ENCODE measurements around the gene ZNF354C. TPM values are rescaled to one million over a fixed set of nuclear protein-coding genes. Genes with fewer than 3 reads are reported as not detected.

The ZNF354C gene
- total RNA-seq, 1 donor from 2014 or later: 7.1 TPM

GRCh38 chr5:179051784-179052183 is 8.4 kb upstream of the ZNF354C start:
- no peak overlapping the region for H3K4me3 Mint-ChIP-seq
- ChIA-PET POLR2A (no interaction called here), CTCF (no interaction called here)
- ATAC-seq (ENCODE audit: low read depth) (no peak), DNase-seq (no peak)
- H3K27me3 Mint-ChIP-seq: peaks cover 5% of the 10 kb centered on the region
- no peak overlapping the region for H3K27ac Mint-ChIP-seq
- H3K4me1 Mint-ChIP-seq: no peaks in the 10 kb centered on the region
- intact Hi-C loops (cut with micrococcal nuclease): no loop called here
- no peak for TF ChIP-seq CTCF (IDR thresholded peaks at IDR 0.05)
- peaks cover 32% of the 10 kb centered on the region for H3K9me3 Mint-ChIP-seq
- H3K36me3 Mint-ChIP-seq (ENCODE audit: low read depth): peaks cover 2% of the 10 kb centered on the region

- Mint-ChIP-seq H3K4me3 (no peak overlapping the region), H3K36me3 (ENCODE audit: low read depth) (no peaks in the 10 kb centered on the region), H3K27ac (no peak overlapping the region), H3K4me1 (no peaks in the 10 kb centered on the region), H3K9me3 (peaks cover 16% of the 10 kb centered on the region), H3K27me3 (peaks cover 5% of the 10 kb centered on the region)
- ChIA-PET POLR2A (no interaction called here), CTCF (no interaction called here)
- no peak for ATAC-seq (ENCODE audit: low read depth)
- TF ChIP-seq CTCF (IDR thresholded peaks at IDR 0.05): no peak
- intact Hi-C loops (cut with micrococcal nuclease): no loop called here
- no peak for DNase-seq
Measured at GRCh38 chr5:179054036-179054785, 6.0 kb upstream of the ZNF354C start.

- Mint-ChIP-seq H3K4me1 (peaks cover 5% of the 10 kb centered on the region), H3K4me3 (no peak overlapping the region), H3K27ac (no peak overlapping the region), H3K36me3 (ENCODE audit: low read depth) (no peaks in the 10 kb centered on the region), H3K9me3 (peaks cover 19% of the 10 kb centered on the region), H3K27me3 (peaks cover 5% of the 10 kb centered on the region)
- intact Hi-C loops (cut with micrococcal nuclease): no loop called here
- no peak for TF ChIP-seq CTCF (IDR thresholded peaks at IDR 0.05)
- POLR2A ChIA-PET: no interaction called here
- DNase-seq: no peak
- no peak for ATAC-seq (ENCODE audit: low read depth)
- CTCF ChIA-PET: no interaction called here
Measured at GRCh38 chr5:179054876-179055275, 5.3 kb upstream of the ZNF354C start.

GRCh38 chr5:179055436-179055835 is 4.7 kb upstream of the ZNF354C start:
- peaks cover 5% of the 10 kb centered on the region for H3K27me3 Mint-ChIP-seq
- no peak overlapping the region for H3K27ac Mint-ChIP-seq
- no peak for TF ChIP-seq CTCF (IDR thresholded peaks at IDR 0.05)
- no peak overlapping the region for H3K4me3 Mint-ChIP-seq
- peaks cover 8% of the 10 kb centered on the region for H3K4me1 Mint-ChIP-seq
- intact Hi-C loops (cut with micrococcal nuclease): no loop called here
- ChIA-PET CTCF (no interaction called here), POLR2A (no interaction called here)
- peaks cover 4% of the 10 kb centered on the region for H3K36me3 Mint-ChIP-seq (ENCODE audit: low read depth)
- H3K9me3 Mint-ChIP-seq: peaks cover 19% of the 10 kb centered on the region
- ATAC-seq (ENCODE audit: low read depth): no peak
- no peak for DNase-seq

GRCh38 chr5:179055841-179056240 is 4.3 kb upstream of the ZNF354C start:
- ChIA-PET POLR2A (no interaction called here), CTCF (no interaction called here)
- Mint-ChIP-seq H3K4me3 (no peak overlapping the region), H3K36me3 (ENCODE audit: low read depth) (peaks cover 4% of the 10 kb centered on the region), H3K4me1 (peaks cover 11% of the 10 kb centered on the region), H3K27me3 (peaks cover 5% of the 10 kb centered on the region), H3K27ac (no peak overlapping the region), H3K9me3 (peaks cover 19% of the 10 kb centered on the region)
- intact Hi-C loops (cut with micrococcal nuclease): no loop called here
- TF ChIP-seq CTCF (IDR thresholded peaks at IDR 0.05): no peak
- DNase-seq: no peak
- no peak for ATAC-seq (ENCODE audit: low read depth)
